ENCODE measurements around the gene CFLAR.
"Not testable (repeated sequence)": the region's sequence is repeated elsewhere in the genome, so short reads cannot be mapped to it uniquely, and the experiment has no call there.

CFLAR gene

GRCh38 chr2:201116115-201116958 lies at the start of gene CFLAR:
CFLAR (plus strand) TSS chr2:201116164; CDS start chr2:201129866, 13,702 bp downstream.
- DNase-seq (ENCODE audit: low read depth in 2 of 3, low spot score in 1 of 3) = peak in 2 of 3 donors; percentile 75 to 78

GRCh38 chr2:201070948-201071478 lies 45.0 kb upstream of the CFLAR start:
- peak in 1 of 3 donors; percentile 15 for DNase-seq (ENCODE audit: low read depth in 2 of 3, low spot score in 1 of 3)

GRCh38 chr2:201071479-201072200 lies 44.3 kb upstream of the CFLAR start, which contains the start of the genes HYCC2 and NDUFB3:
HYCC2 (minus strand) TSS chr2:201071671; CDS start chr2:201024009, 47,662 bp downstream.
NDUFB3 (plus strand) TSS chr2:201072001; CDS start chr2:201078883, 6,882 bp downstream.
- peak; percentile 84 to 89 (median 87) for DNase-seq (ENCODE audit: low read depth in 2 of 3, low spot score in 1 of 3)

GRCh38 chr2:201072201-201072530 lies 43.8 kb upstream of the CFLAR start:
- no peak for DNase-seq (ENCODE audit: low read depth in 2 of 3, low spot score in 1 of 3)

GRCh38 chr2:201073071-201073470 lies 42.9 kb upstream of the CFLAR start:
- DNase-seq (ENCODE audit: low read depth in 2 of 3, low spot score in 1 of 3) = no peak

GRCh38 chr2:201074996-201075395 lies 41.0 kb upstream of the CFLAR start:
- DNase-seq (ENCODE audit: low read depth in 2 of 3, low spot score in 1 of 3) = no peak

- DNase-seq (ENCODE audit: low read depth in 2 of 3, low spot score in 1 of 3) = no peak
These were observed 31.1 kb upstream of the CFLAR start for GRCh38 chr2:201084863-201085262.

GRCh38 chr2:201090574-201090973 lies 25.4 kb upstream of the CFLAR start:
- no peak for DNase-seq (ENCODE audit: low read depth in 2 of 3, low spot score in 1 of 3)

GRCh38 chr2:201093573-201093972 lies 22.4 kb upstream of the CFLAR start:
- DNase-seq (ENCODE audit: low read depth in 2 of 3, low spot score in 1 of 3) = no peak

GRCh38 chr2:201100497-201100896 lies 15.5 kb upstream of the CFLAR start:
- no peak for DNase-seq (ENCODE audit: low read depth in 2 of 3, low spot score in 1 of 3)

GRCh38 chr2:201105759-201106158 lies 10.2 kb upstream of the CFLAR start:
- DNase-seq (ENCODE audit: low read depth in 2 of 3, low spot score in 1 of 3) = no peak

- no peak for DNase-seq (ENCODE audit: low read depth in 2 of 3, low spot score in 1 of 3)
These were observed 8.3 kb upstream of the CFLAR start for GRCh38 chr2:201107624-201108023.

GRCh38 chr2:201108341-201108740 lies 7.6 kb upstream of the CFLAR start:
- DNase-seq (ENCODE audit: low read depth in 2 of 3, low spot score in 1 of 3) = no peak

GRCh38 chr2:201109186-201109585 lies 6.8 kb upstream of the CFLAR start:
- DNase-seq (ENCODE audit: low read depth in 2 of 3, low spot score in 1 of 3) = no peak

- no peak for DNase-seq (ENCODE audit: low read depth in 2 of 3, low spot score in 1 of 3)
These were observed 5.3 kb upstream of the CFLAR start for GRCh38 chr2:201110615-201111014.

GRCh38 chr2:201111096-201111495 lies 4.9 kb upstream of the CFLAR start:
- DNase-seq (ENCODE audit: low read depth in 2 of 3, low spot score in 1 of 3) = no peak

GRCh38 chr2:201114350-201114749 lies 1.6 kb upstream of the CFLAR start:
- no peak for DNase-seq (ENCODE audit: low read depth in 2 of 3, low spot score in 1 of 3)

- DNase-seq (ENCODE audit: low read depth in 2 of 3, low spot score in 1 of 3) = no peak
These were observed 1.1 kb upstream of the CFLAR start for GRCh38 chr2:201114846-201115245.

- no peak for DNase-seq (ENCODE audit: low read depth in 2 of 3, low spot score in 1 of 3)
These were observed 1.2 kb downstream of the CFLAR start for GRCh38 chr2:201116959-201117734.

GRCh38 chr2:201117735-201118094 lies 1.8 kb downstream of the CFLAR start:
- DNase-seq (ENCODE audit: low read depth in 2 of 3, low spot score in 1 of 3) = not testable (repeated sequence)
